Measurements from ENCODE around the gene SAP30BP.

The SAP30BP gene

GRCh38 chr17:75642784-75643642, 24.1 kb upstream of the SAP30BP start:
- no peak overlapping the region for H3K27ac Mint-ChIP-seq
- H3K4me3 Mint-ChIP-seq, result no peak overlapping the region
- no peaks in the 10 kb centered on the region for H3K4me1 Mint-ChIP-seq
- peaks cover 3% of the 10 kb centered on the region for H3K36me3 Mint-ChIP-seq (ENCODE audit: low read depth)
- TF ChIP-seq CTCF (IDR thresholded peaks at IDR 0.05; ENCODE audit: unreplicated experiment in 3 of 3), result no peak
- no peaks in the 10 kb centered on the region for H3K27me3 Mint-ChIP-seq (ENCODE audit: low read depth)
- H3K9me3 Mint-ChIP-seq, result no peaks in the 10 kb centered on the region

GRCh38 chr17:75643643-75644017, 23.5 kb upstream of the SAP30BP start:
- Mint-ChIP-seq H3K36me3 (ENCODE audit: low read depth) (peaks cover 3% of the 10 kb centered on the region), H3K4me3 (no peak overlapping the region), H3K4me1 (no peaks in the 10 kb centered on the region), H3K9me3 (no peaks in the 10 kb centered on the region), H3K27me3 (ENCODE audit: low read depth) (no peaks in the 10 kb centered on the region), H3K27ac (no peak overlapping the region)
- TF ChIP-seq CTCF (IDR thresholded peaks at IDR 0.05; ENCODE audit: unreplicated experiment in 3 of 3), result no peak

- Mint-ChIP-seq H3K4me3 (no peak overlapping the region), H3K4me1 (no peaks in the 10 kb centered on the region), H3K27ac (peak overlapping the region; percentile 98 to 99 (median 98)), H3K27me3 (ENCODE audit: low read depth) (no peaks in the 10 kb centered on the region), H3K36me3 (ENCODE audit: low read depth) (peaks cover 16% of the 10 kb centered on the region), H3K9me3 (no peaks in the 10 kb centered on the region)
- TF ChIP-seq CTCF (IDR thresholded peaks at IDR 0.05; ENCODE audit: unreplicated experiment in 3 of 3), result no peak
Measured at GRCh38 chr17:75645501-75645888, 21.6 kb upstream of the SAP30BP start.

GRCh38 chr17:75645889-75646637, 21.1 kb upstream of the SAP30BP start:
- Mint-ChIP-seq H3K27ac (peak overlapping the region; percentile 98 to 99 (median 98)), H3K4me1 (no peaks in the 10 kb centered on the region), H3K4me3 (peak overlapping the region; percentile 27 to 65 (median 34)), H3K9me3 (no peaks in the 10 kb centered on the region), H3K36me3 (ENCODE audit: low read depth) (peaks cover 22% of the 10 kb centered on the region), H3K27me3 (ENCODE audit: low read depth) (no peaks in the 10 kb centered on the region)
- no peak for TF ChIP-seq CTCF (IDR thresholded peaks at IDR 0.05; ENCODE audit: unreplicated experiment in 3 of 3)

- Mint-ChIP-seq H3K9me3 (no peaks in the 10 kb centered on the region), H3K4me3 (no peak overlapping the region), H3K27ac (peak overlapping the region; percentile 98 to 99 (median 98)), H3K36me3 (ENCODE audit: low read depth) (peaks cover 22% of the 10 kb centered on the region), H3K27me3 (ENCODE audit: low read depth) (no peaks in the 10 kb centered on the region), H3K4me1 (no peaks in the 10 kb centered on the region)
- TF ChIP-seq CTCF (IDR thresholded peaks at IDR 0.05; ENCODE audit: unreplicated experiment in 3 of 3), result no peak
Measured at GRCh38 chr17:75646638-75646992, 20.5 kb upstream of the SAP30BP start.

All from nephron (organoid).